ENCODE data around the gene MACROD1. TPM values are rescaled to one million over a fixed set of nuclear protein-coding genes. Genes with fewer than 3 reads are reported as not detected.

Gene MACROD1
- total and polyA plus RNA-seq, 2 of the 13 experiments (the other 11 are each of a cell fraction or from before 2014, with no cell fraction given) = 23.1 to 34.5 TPM

- BruUV-seq (replicated peaks) = no TSS peak
- H4K20me1 ChIP-seq (ENCODE audit: insufficient read depth, low read length) = peaks cover 33% of the 10 kb centered on the region; the same call in 1 of the 2 replicates
- ChIA-PET CTCF (ENCODE audit: low intra/inter-chr PET ratio, low total read pairs) (no interaction called here), POLR2A (no interaction called here)
- H3K36me3 ChIP-seq (replicated peaks in 1 of 2; ENCODE audit: control insufficient read depth in 1 of 2, insufficient read depth in 2 of 2, low read length in 2 of 2) = no peaks in the 10 kb centered on the region
- intact Hi-C loops (cut with micrococcal nuclease; ENCODE audit: unreplicated experiment) (no loop called here), in situ Hi-C loops (cut with HindIII; ENCODE audit: extremely low pct_ligation_motif_present, low pct_unique_long_range_greater_than_20kb) (no loop called here)
- FAIRE-seq (no peak), DNase-seq (ENCODE audit: low spot score) (no peak), ATAC-seq (no peak)
- no peak overlapping the region for H3K4me2 ChIP-seq (ENCODE audit: low read depth, low read length)
- 100% methylated on average over 2 of the region's 3 CpGs for WGBS (ENCODE audit: low lambda C conversion rate)
- H3K4me3 ChIP-seq (replicated peaks in 1 of 3; ENCODE audit: insufficient read depth in 1 of 3, low read depth in 2 of 3, low read length in 3 of 3) = no peak overlapping the region
- peaks cover 6% of the 10 kb centered on the region; the same call in 1 of the 2 replicates for H3K4me1 ChIP-seq (ENCODE audit: insufficient read depth, low read length)
- no peak for TF ChIP-seq ZNF619 (CRISPR knock-in tag; IDR thresholded peaks at IDR 0.05)
- TF ChIP-seq IKZF1 (IDR thresholded peaks at IDR 0.05) = no peak
- no peak for TF ChIP-seq ZNF547 (CRISPR knock-in tag; IDR thresholded peaks at IDR 0.05)
- TF ChIP-seq REL (CRISPR knock-in tag; conservative IDR thresholded peaks at IDR 0.05) = no peak
- no peak for TF ChIP-seq IKZF4 (CRISPR knock-in tag; IDR thresholded peaks at IDR 0.05; ENCODE audit: borderline replicate concordance, low read depth, not compliant biosample characterization)
- no peak for TF ChIP-seq ZNF44 (CRISPR knock-in tag; IDR thresholded peaks at IDR 0.05)
- no peak for TF ChIP-seq ZFP36L1 (CRISPR knock-in tag; IDR thresholded peaks at IDR 0.05)
- no peak for TF ChIP-seq ZNF256 (CRISPR knock-in tag; conservative IDR thresholded peaks at IDR 0.05)
- no peak for TF ChIP-seq SMAD1 (CRISPR knock-in tag; IDR thresholded peaks at IDR 0.05; ENCODE audit: borderline replicate concordance, low read depth)
- no peak for TF ChIP-seq ZNF724P (CRISPR knock-in tag; IDR thresholded peaks at IDR 0.05; ENCODE audit: borderline replicate concordance)
- no peak for TF ChIP-seq ZNF691 (CRISPR knock-in tag; IDR thresholded peaks at IDR 0.05; ENCODE audit: borderline replicate concordance, low read depth)
- no peak for TF ChIP-seq STAG1 (CRISPR knock-in tag; IDR thresholded peaks at IDR 0.05)
- no peak for TF ChIP-seq YY1 (IDR thresholded peaks at IDR 0.05; ENCODE audit: insufficient read depth, insufficient replicate concordance, low read depth, low read length)
- TF ChIP-seq JDP2 (CRISPR knock-in tag; IDR thresholded peaks at IDR 0.05; ENCODE audit: borderline replicate concordance) = no peak
- H3K27ac ChIP-seq (ENCODE audit: extremely low read length, insufficient read depth, low read length) = no peak overlapping the region
- no peak overlapping the region for H2AFZ ChIP-seq (ENCODE audit: low read length)
- H3K9me3 ChIP-seq (ENCODE audit: low read length) = no peaks in the 10 kb centered on the region
- H3K9ac ChIP-seq (ENCODE audit: insufficient read depth, low read depth, low read length) = no peak overlapping the region
- H3K79me2 ChIP-seq (ENCODE audit: insufficient read depth, low read length) = no peaks in the 10 kb centered on the region
- peaks cover 7 to 18% of the 10 kb centered on the region in 2 experiments; a peak in 4 of 5 replicates for H3K27me3 ChIP-seq (ENCODE audit: control insufficient read depth in 1 of 2, insufficient read depth in 2 of 2, low read length in 2 of 2)
Observed at GRCh38 chr11:64031001-64031400, 134.9 kb downstream of the MACROD1 start.

Measured in HepG2 (cell line).